HEK293T (cell line): ENCODE results near the gene BMP10.

Experiments used
- CTCF ChIA-PET: fragments of 350-600 bp; formaldehyde crosslinking; extraction: SDS; loops from one replicate; lab custom pipeline; 2021; ENCODE audit warnings: antibody characterized with exemption, inconsistent platforms; lab: Yijun Ruan, JAX
- POLR2A ChIA-PET: fragments of 350-600 bp; formaldehyde crosslinking; extraction: SDS; loops from one replicate; lab custom pipeline; 2020; ENCODE audit warnings: antibody characterized with exemption, inconsistent platforms; lab: Yijun Ruan, JAX
- DNase-seq: peaks from one replicate; pipeline ENCODE4 v3.0.0; 2012; ENCODE audit warnings: mixed read lengths; ENCODE audit errors: extremely low spot score
- ARNT ChIP-seq: fragments of 450-650 bp; IDR thresholded peaks from 2 replicates; pipeline ENCODE4 v1.6.1; 2017; ENCODE audit warnings: mild to moderate bottlenecking
- BHLHE40 ChIP-seq: fragments of 450-650 bp; IDR thresholded peaks from 2 replicates; pipeline ENCODE4 v1.6.1; 2016; ENCODE audit warnings: mild to moderate bottlenecking, moderate library complexity, borderline replicate concordance
- CTBP1 ChIP-seq: fragments of 450-650 bp; IDR thresholded peaks from 2 replicates; pipeline ENCODE4 v1.6.1; 2016; ENCODE audit warnings: borderline replicate concordance
- ELF4 ChIP-seq: fragments of 450-650 bp; IDR thresholded peaks from 2 replicates; pipeline ENCODE4 v1.6.1; 2017; ENCODE audit warnings: antibody characterized with exemption
- FOXA1 ChIP-seq: fragments of 450-650 bp; IDR thresholded peaks from 2 replicates; pipeline ENCODE4 v1.6.1; 2016; ENCODE audit warnings: mild to moderate bottlenecking
- FOXK2 ChIP-seq: fragments of 450-650 bp; IDR thresholded peaks from 2 replicates; pipeline ENCODE4 v1.6.1; 2016; ENCODE audit warnings: mild to moderate bottlenecking
- FOXM1 ChIP-seq: fragments of 450-650 bp; IDR thresholded peaks from 2 replicates; pipeline ENCODE4 v1.6.1; 2017; ENCODE audit warnings: mild to moderate bottlenecking, borderline replicate concordance
- HDGF ChIP-seq: fragments of 450-650 bp; IDR thresholded peaks from 2 replicates; pipeline ENCODE4 v1.6.1; 2017; ENCODE audit warnings: antibody characterized with exemption, borderline replicate concordance
- L3MBTL2 ChIP-seq: fragments of 450-650 bp; conservative IDR thresholded peaks from 2 replicates; pipeline ENCODE4 v1.6.1; 2016; ENCODE audit warnings: mild to moderate bottlenecking
- LEF1 ChIP-seq: fragments of 450-650 bp; IDR thresholded peaks from 2 replicates; pipeline ENCODE4 v1.6.1; 2017; ENCODE audit warnings: mild to moderate bottlenecking, borderline replicate concordance
- NFRKB ChIP-seq: fragments of 450-650 bp; IDR thresholded peaks from 2 replicates; pipeline ENCODE4 v1.6.1; 2016; ENCODE audit warnings: mild to moderate bottlenecking, moderate library complexity
- PKNOX1 ChIP-seq: fragments of 450-650 bp; IDR thresholded peaks from 2 replicates; pipeline ENCODE4 v1.6.1; 2016
- SP1 ChIP-seq: fragments of 450-650 bp; IDR thresholded peaks from 2 replicates; pipeline ENCODE4 v1.6.1; 2017
- SUZ12 ChIP-seq: fragments of 450-650 bp; IDR thresholded peaks from 2 replicates; pipeline ENCODE4 v1.6.1; 2016; ENCODE audit warnings: mild to moderate bottlenecking
- TARDBP ChIP-seq: fragments of 450-650 bp; IDR thresholded peaks from 2 replicates; pipeline ENCODE4 v1.6.1; 2016
- ZNF384 ChIP-seq: fragments of 450-650 bp; IDR thresholded peaks from 2 replicates; pipeline ENCODE4 v1.6.1; 2016

Gene BMP10

GRCh38 chr2:68865108-68865507, 6.1 kb downstream of the BMP10 start:
- POLR2A ChIA-PET: no interaction called here
- no peak for DNase-seq
- CTCF ChIA-PET: no interaction called here
- TF ChIP-seq BHLHE40 (no peak), L3MBTL2 (no peak), SUZ12 (no peak)

GRCh38 chr2:68863996-68864395, 7.2 kb downstream of the BMP10 start:
- TF ChIP-seq TARDBP (no peak), SUZ12 (no peak), ELF4 (no peak), SP1 (no peak), CTBP1 (no peak), FOXA1 (no peak), NFRKB (no peak), PKNOX1 (no peak), FOXK2 (no peak), FOXM1 (no peak)
- POLR2A ChIA-PET: no interaction called here
- no peak for DNase-seq
- CTCF ChIA-PET: no interaction called here

- CTCF ChIA-PET: no interaction called here
- POLR2A ChIA-PET: no interaction called here
- TF ChIP-seq LEF1: no peak
- TF ChIP-seq TARDBP: no peak
- TF ChIP-seq FOXK2: no peak
- no peak for TF ChIP-seq FOXM1
- no peak for TF ChIP-seq BHLHE40
- no peak for TF ChIP-seq HDGF
- TF ChIP-seq CTBP1: no peak
- no peak for TF ChIP-seq ELF4
- no peak for TF ChIP-seq ARNT
- TF ChIP-seq NFRKB: no peak
- no peak for DNase-seq
These were observed 8.3 kb downstream of the BMP10 start for GRCh38 chr2:68862889-68863288.

GRCh38 chr2:68861330-68861729, 9.9 kb downstream of the BMP10 start:
- no peak for DNase-seq
- ChIA-PET POLR2A (no interaction called here), CTCF (no interaction called here)
- no peak for TF ChIP-seq TARDBP
- TF ChIP-seq ZNF384: no peak
- TF ChIP-seq ELF4: no peak
- no peak for TF ChIP-seq PKNOX1
- TF ChIP-seq LEF1: no peak
- no peak for TF ChIP-seq FOXA1
- no peak for TF ChIP-seq SP1
- TF ChIP-seq NFRKB: no peak
- TF ChIP-seq FOXK2: no peak
- no peak for TF ChIP-seq HDGF
- TF ChIP-seq SUZ12: no peak
- TF ChIP-seq ARNT: no peak
- TF ChIP-seq BHLHE40: no peak
- TF ChIP-seq FOXM1: no peak
- no peak for TF ChIP-seq CTBP1
- TF ChIP-seq L3MBTL2: no peak

GRCh38 chr2:68860111-68860510, 11.1 kb downstream of the BMP10 start:
- TF ChIP-seq TARDBP (no peak), PKNOX1 (no peak), FOXK2 (no peak)
- DNase-seq: no peak
- ChIA-PET POLR2A (no interaction called here), CTCF (no interaction called here)

GRCh38 chr2:68857855-68858456, 13.2 kb downstream of the BMP10 start:
- POLR2A ChIA-PET: interaction anchor here (0.6 kb wide), 1 partner anchor 48 kb away, joined by 3 read pairs; no protein-coding TSS in a partner anchor
- TF ChIP-seq HDGF (no peak), L3MBTL2 (no peak), LEF1 (no peak), ARNT (no peak), SP1 (no peak), FOXM1 (no peak)
- DNase-seq: no peak
- CTCF ChIA-PET: no interaction called here

GRCh38 chr2:68857202-68857845, 13.9 kb downstream of the BMP10 start:
- CTCF ChIA-PET: no interaction called here
- TF ChIP-seq LEF1: no peak
- no peak for DNase-seq
- POLR2A ChIA-PET: no interaction called here
